ENCODE measurements around the gene SEC14L5.

The SEC14L5 gene

GRCh38 chr16:5008311-5008731, 50.2 kb downstream of the SEC14L5 start:
- in situ Hi-C loops (cut with MboI; ENCODE audit: low sequenced_read_pairs): no loop called here

GRCh38 chr16:5010576-5011329, 52.6 kb downstream of the SEC14L5 start:
- in situ Hi-C loops (cut with MboI; ENCODE audit: low sequenced_read_pairs): no loop called here

GRCh38 chr16:5011637-5012036, 53.5 kb downstream of the SEC14L5 start:
- in situ Hi-C loops (cut with MboI; ENCODE audit: low sequenced_read_pairs): no loop called here

- in situ Hi-C loops (cut with MboI; ENCODE audit: low sequenced_read_pairs): no loop called here
These were observed 54.8 kb downstream of the SEC14L5 start for GRCh38 chr16:5012887-5013286.

GRCh38 chr16:5015351-5015750, 57.2 kb downstream of the SEC14L5 start:
- in situ Hi-C loops (cut with MboI; ENCODE audit: low sequenced_read_pairs): no loop called here

DNA sequence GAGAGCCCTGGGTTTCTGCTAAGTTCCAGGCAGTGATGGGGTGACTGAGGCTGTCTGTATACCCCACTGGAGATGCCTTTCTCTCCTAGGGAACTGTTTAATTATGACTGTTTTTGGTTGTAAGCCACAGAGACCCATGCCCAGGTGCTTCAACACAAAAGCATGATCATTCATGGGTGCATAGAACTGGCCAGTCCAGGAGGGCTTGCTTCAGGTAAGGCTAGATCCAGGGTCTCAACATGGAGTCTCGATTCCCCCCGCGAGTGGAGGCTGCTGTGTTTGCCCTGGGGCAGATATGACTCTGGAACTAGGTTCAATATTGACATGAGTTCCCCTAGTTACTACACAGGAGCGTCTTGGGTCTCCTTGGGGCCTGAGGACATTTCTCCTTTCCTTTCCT, 57.8 kb downstream of the SEC14L5 start:
- in situ Hi-C loops (cut with MboI; ENCODE audit: low sequenced_read_pairs): no loop called here

DNA sequence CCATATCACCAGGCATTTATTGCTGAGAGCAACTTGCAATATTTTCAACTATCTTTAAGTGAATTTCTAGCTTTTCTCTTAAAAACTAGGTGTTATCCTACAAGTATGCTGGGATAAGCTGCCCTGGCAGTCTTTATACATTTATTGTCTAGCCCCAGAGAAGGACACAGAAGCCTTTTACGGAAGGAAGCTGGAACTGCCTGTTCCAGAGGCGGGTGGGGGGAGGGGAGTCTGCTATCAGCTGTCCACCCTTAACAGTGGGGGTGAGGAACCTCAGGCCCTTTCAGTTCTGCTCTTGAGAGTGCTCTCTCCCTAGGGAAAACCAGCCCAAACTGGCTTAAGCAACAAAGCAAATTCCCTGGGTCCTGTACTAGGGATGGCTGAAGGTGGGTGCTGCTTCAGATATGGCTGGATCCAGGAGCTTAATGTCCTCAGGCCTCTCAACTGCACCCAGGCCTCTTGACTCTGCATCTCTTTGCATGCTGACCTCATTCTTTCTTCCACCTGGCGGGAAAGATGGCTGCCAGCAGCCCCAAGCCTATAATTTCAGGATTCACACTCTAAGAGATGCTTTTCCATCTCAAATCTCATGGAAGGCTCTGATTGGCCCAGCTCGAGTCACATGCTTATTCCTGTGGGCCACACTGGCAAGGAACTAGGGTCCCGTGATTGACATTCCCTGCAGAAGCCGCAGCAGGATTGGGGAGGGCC, 59.0 kb downstream of the SEC14L5 start:
- in situ Hi-C loops (cut with MboI; ENCODE audit: low sequenced_read_pairs): no loop called here

GRCh38 chr16:5017678-5017969, 59.5 kb downstream of the SEC14L5 start:
- in situ Hi-C loops (cut with MboI; ENCODE audit: low sequenced_read_pairs): no loop called here

DNA sequence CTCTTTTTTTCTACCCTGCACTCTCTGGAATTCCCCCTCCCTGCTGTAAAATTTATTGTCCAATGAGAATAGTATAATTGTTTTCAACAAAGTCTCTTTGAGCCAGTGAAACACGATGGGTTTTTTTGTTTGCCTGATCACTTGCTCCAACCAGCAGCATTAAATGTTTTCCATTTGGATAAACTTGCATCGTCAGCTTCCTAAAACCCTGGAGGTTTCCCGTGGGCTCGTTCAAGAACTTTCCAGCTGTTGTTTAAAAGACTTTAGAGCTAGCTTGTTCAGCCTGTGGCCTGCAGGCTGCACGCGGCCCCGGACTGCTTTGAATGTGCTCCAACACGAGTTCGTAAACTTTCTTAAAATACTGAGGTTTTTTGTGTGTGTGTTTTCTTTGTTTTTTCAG, 60.7 kb downstream of the SEC14L5 start:
- in situ Hi-C loops (cut with MboI; ENCODE audit: low sequenced_read_pairs): no loop called here

GRCh38 chr16:5019775-5020174, 61.6 kb downstream of the SEC14L5 start:
- in situ Hi-C loops (cut with MboI; ENCODE audit: low sequenced_read_pairs): no loop called here

DNA sequence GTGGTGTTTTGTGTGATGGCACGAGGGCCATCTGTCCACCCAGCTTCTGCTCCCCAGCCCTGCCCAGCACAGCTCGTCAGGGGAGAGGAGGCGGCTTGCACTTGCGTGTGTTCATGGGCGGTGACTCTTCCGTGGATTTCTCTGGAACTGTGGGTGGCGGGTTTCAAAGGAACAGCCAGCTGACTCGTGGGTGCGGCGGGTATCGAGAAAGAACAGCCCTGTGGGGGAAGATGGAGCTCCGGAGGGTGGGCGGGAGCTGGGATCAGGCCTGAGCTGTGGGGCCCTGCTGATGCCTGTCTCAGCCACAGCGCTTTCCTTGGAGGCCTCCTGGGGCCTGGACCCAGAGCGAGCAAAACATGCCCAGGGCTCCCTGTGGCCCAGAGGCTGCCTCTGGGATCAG, 62.4 kb downstream of the SEC14L5 start:
- in situ Hi-C loops (cut with MboI; ENCODE audit: low sequenced_read_pairs): no loop called here

- in situ Hi-C loops (cut with MboI; ENCODE audit: low sequenced_read_pairs): no loop called here
These were observed 64.4 kb downstream of the SEC14L5 start for GRCh38 chr16:5022521-5022920.

DNA sequence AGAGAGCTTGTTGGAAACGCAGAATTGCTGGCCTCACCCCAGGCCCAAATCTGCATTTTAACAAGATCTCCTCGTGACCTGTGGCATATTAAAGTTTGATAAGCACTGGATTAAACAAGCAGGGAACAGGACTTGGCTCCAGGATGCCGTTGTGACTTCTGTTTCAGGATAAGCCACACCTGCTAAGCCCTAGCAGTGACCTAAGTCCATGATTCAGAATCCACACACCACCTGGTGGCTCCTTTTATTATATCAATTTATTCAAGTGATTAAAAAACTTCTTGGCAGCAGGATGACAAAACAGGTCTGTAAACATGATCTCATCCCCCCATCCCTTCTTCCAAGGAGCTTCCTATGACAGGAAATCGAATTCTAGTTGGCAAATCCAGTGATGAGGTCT, 66.5 kb downstream of the SEC14L5 start:
- in situ Hi-C loops (cut with MboI; ENCODE audit: low sequenced_read_pairs): no loop called here

- in situ Hi-C loops (cut with MboI; ENCODE audit: low sequenced_read_pairs): no loop called here
These were observed 67.1 kb downstream of the SEC14L5 start for GRCh38 chr16:5025171-5025632.

- in situ Hi-C loops (cut with MboI; ENCODE audit: low sequenced_read_pairs): no loop called here
These were observed 68.5 kb downstream of the SEC14L5 start for GRCh38 chr16:5026664-5027063.

GRCh38 chr16:5027086-5027485, 69.0 kb downstream of the SEC14L5 start:
- in situ Hi-C loops (cut with MboI; ENCODE audit: low sequenced_read_pairs): no loop called here

DNA sequence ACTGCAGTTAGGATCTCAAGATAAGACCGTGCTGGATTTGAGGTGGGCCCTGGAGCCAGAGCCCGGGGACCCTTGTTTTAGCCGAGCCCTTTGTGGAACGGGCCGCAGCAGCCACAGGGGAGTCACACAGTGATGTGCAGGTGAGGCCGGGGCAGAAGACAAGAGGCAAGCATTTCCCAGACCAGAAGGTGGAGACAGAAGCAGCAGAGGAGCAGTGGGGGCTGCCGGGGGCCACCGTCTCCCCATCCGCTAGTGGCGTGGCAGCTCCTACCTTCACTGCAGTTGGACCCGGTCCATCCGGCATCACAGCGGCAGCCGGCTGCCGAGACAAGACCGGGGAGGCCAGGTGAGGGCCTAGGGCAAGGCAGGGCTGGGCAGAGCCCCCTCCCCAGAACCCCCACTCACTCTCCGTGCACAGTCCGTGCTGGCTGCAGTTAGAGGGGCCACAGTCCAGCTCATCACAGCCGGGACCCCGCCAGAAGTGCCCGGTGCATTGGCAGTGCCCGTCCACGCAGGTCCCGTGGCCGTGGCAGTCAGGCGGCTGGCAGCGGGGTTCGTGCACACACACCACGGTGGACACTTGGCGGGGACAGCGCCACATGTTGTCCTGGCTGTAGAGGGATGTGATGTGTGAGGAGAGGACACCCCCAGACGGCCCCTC, 69.6 kb downstream of the SEC14L5 start:
- in situ Hi-C loops (cut with MboI; ENCODE audit: low sequenced_read_pairs): no loop called here

DNA sequence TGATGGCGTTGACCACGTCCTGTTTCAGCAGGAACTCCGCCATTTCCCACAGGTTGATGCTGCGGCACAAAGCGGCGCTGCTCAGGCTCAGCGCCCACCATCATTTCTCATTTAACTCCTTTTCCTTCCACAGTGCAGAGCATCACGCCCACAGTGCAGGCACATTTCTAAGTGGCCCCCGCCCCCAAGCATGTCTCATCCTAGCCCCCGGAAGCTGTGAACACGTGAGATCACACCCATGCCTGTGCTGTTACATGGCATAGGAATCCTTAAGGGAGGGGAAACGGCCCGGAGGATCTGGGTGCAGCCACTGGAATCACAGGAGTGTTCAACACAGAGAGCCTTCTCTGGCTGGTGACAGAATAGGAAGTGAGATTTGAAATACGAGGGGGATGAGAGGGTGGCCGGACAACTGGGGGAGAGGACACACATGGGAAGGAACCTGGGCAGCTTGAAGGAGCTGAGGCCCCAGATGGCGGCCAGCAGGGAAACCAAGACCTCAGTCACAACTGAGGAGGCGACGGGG, 70.9 kb downstream of the SEC14L5 start:
- in situ Hi-C loops (cut with MboI; ENCODE audit: low sequenced_read_pairs): no loop called here

GRCh38 chr16:5030251-5030870, 72.2 kb downstream of the SEC14L5 start:
- in situ Hi-C loops (cut with MboI; ENCODE audit: low sequenced_read_pairs): no loop called here

GRCh38 chr16:5031601-5032000, 73.5 kb downstream of the SEC14L5 start:
- in situ Hi-C loops (cut with MboI; ENCODE audit: low sequenced_read_pairs): no loop called here

GRCh38 chr16:5032748-5033167, 74.6 kb downstream of the SEC14L5 start:
- in situ Hi-C loops (cut with MboI; ENCODE audit: low sequenced_read_pairs): no loop called here
